Suprapubic skin (tissue), 4 donors: ENCODE measurements around the gene AGRP. TPM values are rescaled to one million over a fixed set of nuclear protein-coding genes. Genes with fewer than 3 reads are reported as not detected.

ENCODE experiments used
- DNase-seq, 2 donors: peaks; one replicate each; pipeline ENCODE4 v3.0.0-alpha.2; 2019; ENCODE audit warnings: low spot score in 2 of 2
- H3K27ac ChIP-seq: fragments of 200-600 bp; sonication (generic); one replicate; pipeline ENCODE4 v1.5.1; 2019
- H3K27me3 ChIP-seq: fragments of 200-600 bp; sonication (generic); one replicate; pipeline ENCODE4 v1.5.1; 2019
- H3K36me3 ChIP-seq: fragments of 200-600 bp; sonication (generic); one replicate; pipeline ENCODE4 v1.5.1; 2019
- H3K4me1 ChIP-seq: fragments of 200-600 bp; sonication (generic); one replicate; pipeline ENCODE4 v1.5.1; 2019
- H3K4me3 ChIP-seq: fragments of 200-600 bp; sonication (generic); one replicate; pipeline ENCODE4 v1.5.1; 2019; ENCODE audit warnings: mild to moderate bottlenecking
- H3K9me3 ChIP-seq: fragments of 200-600 bp; sonication (generic); one replicate; pipeline ENCODE4 v1.5.1; 2019
- EP300 ChIP-seq: sonication (generic); formaldehyde crosslinking; IDR thresholded peaks from one replicate; pipeline ENCODE4 v1.6.1; 2017; ENCODE audit warnings: antibody characterized with exemption
- POLR2A ChIP-seq, 2 donors: fragments of 450-650 bp; IDR thresholded peaks; one replicate each; pipeline ENCODE4 v1.6.1; 2017; ENCODE audit warnings: antibody characterized with exemption in 2 of 2, mild to moderate bottlenecking in 2 of 2, moderate library complexity in 2 of 2
- POLR2AphosphoS5 ChIP-seq, 3 donors: sonication (generic); formaldehyde crosslinking; IDR thresholded peaks; one replicate each; pipeline ENCODE4 v1.6.1; 2017; ENCODE audit warnings: antibody characterized with exemption in 3 of 3
- WGBS: methylation state at CpG from one replicate; pipeline ENCODE4 v1.1.5; 2018; 5-methylcytosine and 5-hydroxymethylcytosine counted together
- total RNA-seq, 4 donors: library from RNA; depleted of rRNA; stranded (reverse); fragments of >200 nt; gene quantifications; one replicate each; pipeline ENCODE4 v1.1.0, GENCODE V29; 2016
- TF ChIP-seq, protein P1 (sequence below), 2 donors: fragments of 200-600 bp in 1 of 2; fragments of 450-650 bp in 1 of 2; sonication (generic) in 1 of 2; IDR thresholded peaks; one replicate each; pipeline ENCODE4 v1.5.1; 2016 to 2019; ENCODE audit warnings: antibody characterized with exemption in 2 of 2, mild to moderate bottlenecking in 1 of 2, moderate library complexity in 1 of 2

The AGRP gene
- total RNA-seq, 4 donors from 2014 or later: not detected

DNA sequence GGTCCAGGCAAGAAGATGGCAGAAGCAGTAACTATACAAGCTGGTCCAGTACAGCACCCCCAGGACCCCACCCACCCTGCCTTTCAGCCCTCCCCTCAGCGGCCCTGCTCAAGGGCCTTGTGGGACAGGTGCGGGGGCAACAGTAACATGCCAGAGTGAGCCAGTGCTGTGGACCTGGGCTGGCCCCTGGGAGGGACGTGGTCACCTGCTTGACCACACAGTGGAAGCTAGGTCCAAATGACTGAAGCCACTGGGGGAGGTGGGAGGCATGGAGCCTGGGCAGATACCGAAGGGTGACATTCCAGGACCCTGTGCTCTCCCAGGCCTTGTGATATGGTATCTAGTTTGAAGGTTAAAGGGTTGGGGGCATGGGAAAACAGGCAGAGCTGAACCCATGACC is 19.7 kb downstream of the AGRP start:
- H3K9me3 ChIP-seq: no peaks in the 10 kb centered on the region
- no peak overlapping the region for H3K4me3 ChIP-seq
- no peak overlapping the region for H3K27ac ChIP-seq
- H3K27me3 ChIP-seq: no peaks in the 10 kb centered on the region
- TF ChIP-seq POLR2A (IDR thresholded peaks at IDR 0.05): no peak
- no peak for TF ChIP-seq POLR2AphosphoS5 (IDR thresholded peaks at IDR 0.05)
- no peaks in the 10 kb centered on the region for H3K36me3 ChIP-seq
- peaks cover 80% of the 10 kb centered on the region for H3K4me1 ChIP-seq
- 88% methylated on average over 4 of the region's 4 CpGs for WGBS
- DNase-seq: no peak

DNA sequence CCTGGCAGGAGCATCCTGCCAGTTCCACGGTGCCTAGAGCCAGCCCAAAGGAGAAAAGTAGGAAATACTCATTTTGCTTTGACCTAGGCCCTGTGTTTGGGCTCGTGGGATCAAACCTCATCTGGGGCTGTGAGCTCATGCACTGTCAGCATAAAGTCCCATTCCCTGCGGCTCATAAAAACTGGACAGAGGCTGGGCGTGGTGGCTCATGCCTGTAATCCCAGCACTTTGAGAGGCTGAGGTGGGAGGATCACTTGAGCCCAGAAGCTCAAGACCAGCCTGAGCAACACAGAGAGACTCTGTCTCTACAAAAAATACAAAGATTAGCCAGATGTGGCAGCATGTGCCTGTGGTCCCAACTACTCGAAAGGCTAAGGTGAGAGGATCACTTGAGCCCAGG is 20.3 kb downstream of the AGRP start:
- WGBS: 47% methylated on average over 5 of the region's 5 CpGs
- peaks cover 80% of the 10 kb centered on the region for H3K4me1 ChIP-seq

DNA sequence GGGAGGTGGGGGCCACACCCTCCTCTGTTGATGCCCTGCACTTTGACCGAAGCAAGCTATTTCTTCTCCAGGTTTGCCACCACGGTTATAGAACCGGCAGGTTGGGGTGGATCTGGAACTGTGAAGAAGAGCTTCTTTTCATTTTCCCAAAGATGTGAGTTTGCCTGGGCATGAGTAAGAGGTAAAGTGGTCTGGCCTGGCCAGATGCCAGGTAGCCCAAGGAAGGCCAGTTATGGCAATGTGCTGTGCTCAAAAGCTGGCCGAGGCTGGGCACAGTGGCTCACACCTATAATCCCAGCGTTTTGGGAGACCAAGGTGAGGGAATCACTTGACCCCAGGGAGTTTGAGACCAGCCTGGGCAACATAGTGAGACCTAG is 21.1 kb downstream of the AGRP start:
- WGBS: 44% methylated on average over 5 of the region's 5 CpGs
- H3K9me3 ChIP-seq: no peaks in the 10 kb centered on the region
- peaks cover 86% of the 10 kb centered on the region for H3K4me1 ChIP-seq
- no peak for DNase-seq
- TF ChIP-seq POLR2AphosphoS5 (IDR thresholded peaks at IDR 0.05): no peak
- no peak for TF ChIP-seq EP300
- TF ChIP-seq, protein P1, sequence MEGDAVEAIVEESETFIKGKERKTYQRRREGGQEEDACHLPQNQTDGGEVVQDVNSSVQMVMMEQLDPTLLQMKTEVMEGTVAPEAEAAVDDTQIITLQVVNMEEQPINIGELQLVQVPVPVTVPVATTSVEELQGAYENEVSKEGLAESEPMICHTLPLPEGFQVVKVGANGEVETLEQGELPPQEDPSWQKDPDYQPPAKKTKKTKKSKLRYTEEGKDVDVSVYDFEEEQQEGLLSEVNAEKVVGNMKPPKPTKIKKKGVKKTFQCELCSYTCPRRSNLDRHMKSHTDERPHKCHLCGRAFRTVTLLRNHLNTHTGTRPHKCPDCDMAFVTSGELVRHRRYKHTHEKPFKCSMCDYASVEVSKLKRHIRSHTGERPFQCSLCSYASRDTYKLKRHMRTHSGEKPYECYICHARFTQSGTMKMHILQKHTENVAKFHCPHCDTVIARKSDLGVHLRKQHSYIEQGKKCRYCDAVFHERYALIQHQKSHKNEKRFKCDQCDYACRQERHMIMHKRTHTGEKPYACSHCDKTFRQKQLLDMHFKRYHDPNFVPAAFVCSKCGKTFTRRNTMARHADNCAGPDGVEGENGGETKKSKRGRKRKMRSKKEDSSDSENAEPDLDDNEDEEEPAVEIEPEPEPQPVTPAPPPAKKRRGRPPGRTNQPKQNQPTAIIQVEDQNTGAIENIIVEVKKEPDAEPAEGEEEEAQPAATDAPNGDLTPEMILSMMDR (IDR thresholded peaks at IDR 0.05): no peak
- TF ChIP-seq POLR2A (IDR thresholded peaks at IDR 0.05): no peak
- H3K4me3 ChIP-seq: no peak overlapping the region
- H3K27ac ChIP-seq: peak overlapping the region; percentile 85
- no peaks in the 10 kb centered on the region for H3K36me3 ChIP-seq
- no peaks in the 10 kb centered on the region for H3K27me3 ChIP-seq

More for the DNA sequence above, 20.3 kb downstream of the AGRP start:
- peak overlapping the region; percentile 85 for H3K27ac ChIP-seq
- H3K9me3 ChIP-seq: no peaks in the 10 kb centered on the region
- no peak overlapping the region for H3K4me3 ChIP-seq
- H3K36me3 ChIP-seq: no peaks in the 10 kb centered on the region
- no peaks in the 10 kb centered on the region for H3K27me3 ChIP-seq
- DNase-seq: no peak
- TF ChIP-seq, protein P1 (IDR thresholded peaks at IDR 0.05): no peak
- no peak for TF ChIP-seq POLR2AphosphoS5 (IDR thresholded peaks at IDR 0.05)
- TF ChIP-seq POLR2A (IDR thresholded peaks at IDR 0.05): no peak
- TF ChIP-seq EP300: no peak

DNA sequence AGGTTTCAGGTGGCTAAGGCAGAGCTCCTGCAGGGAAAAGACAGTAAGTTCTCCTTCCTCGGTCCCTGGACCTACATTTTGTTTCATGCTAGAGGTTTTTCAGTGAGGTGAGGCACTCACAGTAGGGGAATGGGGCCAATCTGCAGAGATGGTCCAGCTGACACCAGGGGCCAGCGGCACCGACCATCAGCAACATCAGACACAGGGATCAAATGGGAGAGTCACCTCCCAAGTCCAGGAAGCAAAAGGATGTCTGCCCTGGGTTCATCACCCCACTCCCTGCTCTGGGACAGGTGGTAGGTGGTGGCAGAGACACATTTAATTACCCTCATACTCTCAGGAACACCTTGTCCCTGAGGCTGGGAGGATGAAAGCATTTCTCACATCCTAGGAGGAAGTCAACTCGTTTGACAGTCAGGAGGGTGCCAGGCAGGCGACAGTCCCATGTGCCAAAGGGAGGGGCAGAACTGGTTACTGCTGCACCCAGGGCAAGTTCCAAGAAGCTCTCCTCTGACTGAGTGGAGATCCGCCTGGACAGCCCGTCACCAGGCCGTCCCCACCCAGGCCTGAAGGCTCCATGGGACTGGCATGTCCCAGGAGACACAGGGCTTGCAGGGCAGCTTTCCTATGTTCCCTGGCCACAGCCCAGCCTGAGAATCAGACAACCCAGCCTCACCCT is 21.6 kb downstream of the AGRP start:
- WGBS: 66% methylated on average over 5 of the region's 8 CpGs
- Histone ChIP-seq H3K27ac (peak overlapping the region; percentile 86), H3K36me3 (no peaks in the 10 kb centered on the region), H3K27me3 (no peaks in the 10 kb centered on the region), H3K4me1 (peaks cover 91% of the 10 kb centered on the region), H3K9me3 (no peaks in the 10 kb centered on the region), H3K4me3 (no peak overlapping the region)
- TF ChIP-seq EP300: no peak
- TF ChIP-seq, protein P1 (IDR thresholded peaks at IDR 0.05): no peak
- TF ChIP-seq POLR2A (IDR thresholded peaks at IDR 0.05): no peak
- TF ChIP-seq POLR2AphosphoS5 (IDR thresholded peaks at IDR 0.05): peak in 2 of 3 donors; percentile 73 to 91
- peak in 1 of 2 donors; percentile 86 for DNase-seq

DNA sequence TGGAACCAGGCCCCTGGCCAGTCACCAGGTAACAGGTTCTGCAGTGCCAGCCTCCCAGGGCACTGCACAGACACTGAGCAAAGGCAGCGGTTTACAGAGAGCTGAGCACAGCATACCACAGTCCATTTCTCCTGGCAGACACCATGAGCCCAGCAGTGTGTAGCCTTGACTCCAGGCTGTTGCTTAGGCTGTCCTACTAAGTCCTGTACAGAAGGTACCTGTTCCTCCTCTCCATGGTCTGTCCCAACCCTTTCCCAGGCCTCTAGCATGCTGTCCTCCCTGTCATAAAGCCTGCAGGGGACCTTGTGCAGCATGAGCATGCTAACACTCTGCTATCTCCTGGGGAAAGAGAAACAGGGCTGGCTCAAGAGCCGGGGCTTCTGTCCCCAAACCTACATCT is 22.4 kb downstream of the AGRP start:
- 50% methylated on average over 1 of the region's 2 CpGs for WGBS
- H3K27ac ChIP-seq: peak overlapping the region; percentile 86
- peaks cover 98% of the 10 kb centered on the region for H3K4me1 ChIP-seq
- H3K27me3 ChIP-seq: no peaks in the 10 kb centered on the region
- no peak for DNase-seq
- H3K9me3 ChIP-seq: no peaks in the 10 kb centered on the region
- no peak for TF ChIP-seq POLR2AphosphoS5 (IDR thresholded peaks at IDR 0.05)
- no peak for TF ChIP-seq POLR2A (IDR thresholded peaks at IDR 0.05)
- no peak for TF ChIP-seq EP300
- TF ChIP-seq, protein P1 (IDR thresholded peaks at IDR 0.05): no peak
- H3K4me3 ChIP-seq: no peak overlapping the region
- no peaks in the 10 kb centered on the region for H3K36me3 ChIP-seq

DNA sequence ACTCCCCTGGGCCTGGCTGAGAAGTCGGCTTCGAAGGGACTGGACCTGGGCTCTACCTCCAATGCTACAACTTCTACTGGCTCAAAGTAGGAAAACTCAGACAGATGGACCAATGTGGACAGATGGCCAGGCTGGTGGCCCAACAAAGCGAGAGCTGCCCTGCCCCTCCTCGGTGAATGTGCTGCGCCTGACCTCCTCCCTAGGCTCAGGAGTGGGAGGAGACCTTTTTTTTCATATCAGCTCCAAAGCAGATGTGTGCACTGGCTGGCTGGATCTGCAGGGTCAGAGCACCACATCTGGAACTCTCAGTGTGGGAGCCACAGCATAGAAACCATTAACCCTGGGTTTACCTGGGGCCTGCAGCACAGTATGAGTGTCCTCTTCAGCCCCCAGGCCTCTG is 23.2 kb downstream of the AGRP start:
- peaks cover 96% of the 10 kb centered on the region for H3K4me1 ChIP-seq
- H3K27me3 ChIP-seq: no peaks in the 10 kb centered on the region
- H3K36me3 ChIP-seq: no peaks in the 10 kb centered on the region
- H3K27ac ChIP-seq: peak overlapping the region; percentile 86
- 61% methylated on average over 3 of the region's 5 CpGs for WGBS
- no peak for TF ChIP-seq POLR2A (IDR thresholded peaks at IDR 0.05)
- TF ChIP-seq EP300: no peak
- TF ChIP-seq, protein P1 (IDR thresholded peaks at IDR 0.05): no peak
- TF ChIP-seq POLR2AphosphoS5 (IDR thresholded peaks at IDR 0.05): no peak
- H3K9me3 ChIP-seq: no peaks in the 10 kb centered on the region
- H3K4me3 ChIP-seq: no peak overlapping the region
- no peak for DNase-seq
